ENCODE measurements around the gene MTMR11.
"Not testable (repeated sequence)": the region's sequence is repeated elsewhere in the genome, so short reads cannot be mapped to it uniquely, and the experiment has no call there.

The MTMR11 gene, protein sequence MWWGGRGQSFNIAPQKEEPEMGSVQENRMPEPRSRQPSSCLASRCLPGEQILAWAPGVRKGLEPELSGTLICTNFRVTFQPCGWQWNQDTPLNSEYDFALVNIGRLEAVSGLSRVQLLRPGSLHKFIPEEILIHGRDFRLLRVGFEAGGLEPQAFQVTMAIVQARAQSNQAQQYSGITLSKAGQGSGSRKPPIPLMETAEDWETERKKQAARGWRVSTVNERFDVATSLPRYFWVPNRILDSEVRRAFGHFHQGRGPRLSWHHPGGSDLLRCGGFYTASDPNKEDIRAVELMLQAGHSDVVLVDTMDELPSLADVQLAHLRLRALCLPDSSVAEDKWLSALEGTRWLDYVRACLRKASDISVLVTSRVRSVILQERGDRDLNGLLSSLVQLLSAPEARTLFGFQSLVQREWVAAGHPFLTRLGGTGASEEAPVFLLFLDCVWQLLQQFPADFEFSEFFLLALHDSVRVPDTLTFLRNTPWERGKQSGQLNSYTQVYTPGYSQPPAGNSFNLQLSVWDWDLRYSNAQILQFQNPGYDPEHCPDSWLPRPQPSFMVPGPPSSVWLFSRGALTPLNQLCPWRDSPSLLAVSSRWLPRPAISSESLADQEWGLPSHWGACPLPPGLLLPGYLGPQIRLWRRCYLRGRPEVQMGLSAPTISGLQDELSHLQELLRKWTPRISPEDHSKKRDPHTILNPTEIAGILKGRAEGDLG

DNA sequence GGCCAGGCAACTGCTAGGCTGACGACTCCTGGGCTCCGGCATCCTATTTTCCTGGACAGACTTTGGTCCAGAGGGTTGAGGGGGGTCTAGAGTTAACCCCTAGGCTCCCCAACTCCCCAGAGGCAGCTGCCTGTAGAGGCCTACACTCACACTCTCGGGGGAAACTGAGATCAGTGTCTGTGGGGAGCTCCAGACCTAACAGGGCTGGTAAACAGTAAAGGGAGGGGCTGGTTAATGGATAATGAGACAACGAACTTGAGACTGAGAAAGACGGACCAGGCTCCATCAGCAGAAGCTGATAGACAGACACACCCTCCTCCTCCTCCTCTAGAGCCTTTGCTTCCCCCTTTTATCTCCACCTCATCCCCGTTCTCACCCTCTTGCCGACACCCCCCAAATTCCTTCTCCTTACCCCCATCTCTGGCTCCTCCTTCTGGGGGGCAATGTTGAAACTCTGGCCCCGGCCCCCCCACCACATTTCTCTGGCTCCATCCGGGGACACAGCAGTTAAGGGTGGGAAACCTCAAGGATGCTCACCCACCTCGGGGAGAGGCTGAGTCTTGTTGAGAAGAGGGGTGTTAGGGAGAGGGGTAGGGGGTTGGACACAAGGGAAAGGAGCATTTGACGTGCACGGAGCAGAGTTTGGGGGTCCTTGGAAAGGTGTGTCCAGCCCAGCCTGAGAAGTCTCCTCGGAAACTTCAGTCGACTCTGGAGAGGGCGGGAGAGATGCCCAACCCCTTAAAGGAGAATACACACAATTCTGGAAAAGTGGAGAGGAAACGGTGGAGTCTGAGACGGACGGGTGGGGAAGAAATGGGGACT, at the start of gene MTMR11:
MTMR11 (minus strand) TSS at position 710 of the 822 bp plus-strand sequence; CDS start at position 478, 232 bp downstream.
- DNase-seq: no peak

DNA sequence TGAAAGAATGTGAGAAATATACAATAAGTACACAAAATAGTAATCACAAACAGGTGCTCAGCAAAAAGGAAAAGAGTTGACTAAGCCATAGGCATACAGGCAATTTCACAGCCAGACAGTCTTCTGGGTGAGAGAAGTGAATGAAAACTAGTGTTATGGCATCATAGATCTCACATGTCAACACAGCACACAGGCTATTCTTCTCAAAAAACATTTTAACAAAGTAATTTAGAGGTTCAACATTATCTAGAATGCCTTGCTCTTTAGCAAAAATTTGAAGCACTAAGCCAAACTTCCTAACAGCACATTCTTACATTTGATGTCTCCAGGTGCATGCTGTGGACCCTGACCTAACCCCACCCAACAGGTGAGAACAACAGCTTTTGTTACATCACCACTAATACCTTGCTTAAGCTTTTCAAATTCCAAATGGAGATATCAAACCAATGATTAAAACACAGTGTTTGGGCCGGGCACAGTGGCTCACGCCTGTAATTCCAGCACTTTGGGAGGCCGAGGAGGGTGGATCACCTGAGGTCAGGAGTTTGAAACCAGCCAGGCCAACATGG, 43.4 kb upstream of the MTMR11 start:
- DNase-seq: no peak

DNA sequence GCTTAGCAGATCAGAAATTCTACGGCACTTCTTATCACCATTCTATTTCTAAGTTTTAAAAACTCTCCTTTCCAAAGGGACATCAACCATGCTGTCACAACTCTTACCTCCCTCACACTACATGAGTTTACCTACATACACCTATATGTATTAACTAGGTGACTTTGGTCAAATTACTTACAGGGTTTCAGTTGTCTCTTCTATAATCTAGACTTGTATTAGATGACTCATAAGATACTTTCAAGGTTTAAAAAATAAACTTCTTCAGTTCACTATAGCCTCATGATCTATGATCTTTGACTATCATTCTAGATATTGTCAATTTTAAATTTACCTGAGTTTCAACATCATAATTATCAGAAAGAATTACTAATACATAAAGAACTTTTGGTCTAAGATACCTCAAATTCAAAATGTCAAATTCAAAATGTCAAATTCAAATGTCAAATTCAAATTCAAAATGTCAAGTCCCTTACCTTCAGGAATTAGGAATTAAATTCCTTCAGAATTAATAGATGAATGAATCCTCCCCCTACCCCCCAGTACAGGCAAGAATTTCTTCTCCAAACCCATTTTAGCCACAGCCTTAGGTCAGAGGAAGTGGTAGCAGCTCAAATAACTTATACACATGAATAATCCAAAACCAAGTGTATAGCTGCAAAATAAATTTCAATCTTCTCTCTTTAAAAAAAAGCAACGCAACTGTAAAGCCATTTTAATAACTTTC, 42.7 kb upstream of the MTMR11 start:
- no peak for DNase-seq

DNA sequence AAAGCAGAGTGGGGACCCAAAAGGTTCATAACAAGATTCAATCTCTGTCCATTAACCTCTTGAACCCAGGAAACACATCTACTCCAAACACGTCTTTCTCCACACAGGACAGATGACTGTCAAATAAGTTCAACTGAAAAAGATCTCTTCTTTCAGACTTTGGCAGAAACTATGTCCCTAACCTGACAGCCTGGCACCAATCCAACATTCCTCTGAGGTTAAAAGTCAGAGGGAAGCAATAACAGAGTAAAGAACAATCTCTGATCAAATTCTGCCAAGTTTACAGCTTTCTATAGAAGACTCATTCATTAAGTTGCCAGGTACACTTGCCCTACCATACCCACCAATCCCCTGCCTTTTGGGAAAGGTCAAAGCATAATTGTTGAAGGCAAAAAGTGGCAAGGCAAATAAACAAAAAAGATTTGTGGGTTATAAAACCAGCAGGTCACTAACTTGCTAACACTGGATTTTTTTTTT, 41.9 kb upstream of the MTMR11 start:
- DNase-seq: no peak

DNA sequence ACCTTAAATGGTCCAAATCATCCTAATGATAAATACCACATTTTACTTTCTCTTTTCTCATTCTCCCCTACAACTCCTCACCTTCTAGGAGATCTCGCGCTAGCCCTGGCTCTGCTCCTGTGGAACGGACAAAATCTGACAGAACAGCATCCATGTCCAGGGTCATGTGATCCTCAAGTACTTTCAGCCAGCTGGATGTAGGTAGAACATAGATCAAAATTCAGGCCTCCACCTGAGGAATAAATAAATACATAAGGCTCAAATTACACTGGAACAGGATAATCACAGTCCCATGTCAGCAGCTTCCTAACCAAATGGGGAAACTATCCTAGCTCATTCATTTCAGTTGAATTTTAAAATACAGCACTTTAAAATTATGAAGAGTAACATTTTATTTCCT, 40.7 kb upstream of the MTMR11 start:
- peak; percentile 87 for DNase-seq

DNA sequence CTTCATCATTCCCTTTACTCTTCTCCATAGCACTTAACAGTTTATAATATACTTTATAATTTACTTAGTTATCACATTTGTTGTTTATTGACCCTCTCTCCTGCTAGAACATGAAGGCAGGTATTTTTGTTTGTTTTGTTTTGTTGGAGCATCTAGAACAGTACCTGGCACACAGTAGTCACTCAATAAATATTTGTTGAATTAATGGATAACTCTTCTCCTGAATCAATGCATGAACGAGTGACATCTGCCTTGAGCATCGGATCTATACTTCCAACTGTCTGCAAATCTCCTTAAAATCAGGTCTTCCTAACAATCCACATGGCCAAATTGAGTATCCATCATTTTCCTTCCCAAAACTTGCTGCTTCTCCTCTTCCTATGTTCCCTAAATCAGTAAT, 35.9 kb upstream of the MTMR11 start:
- no peak for DNase-seq

DNA sequence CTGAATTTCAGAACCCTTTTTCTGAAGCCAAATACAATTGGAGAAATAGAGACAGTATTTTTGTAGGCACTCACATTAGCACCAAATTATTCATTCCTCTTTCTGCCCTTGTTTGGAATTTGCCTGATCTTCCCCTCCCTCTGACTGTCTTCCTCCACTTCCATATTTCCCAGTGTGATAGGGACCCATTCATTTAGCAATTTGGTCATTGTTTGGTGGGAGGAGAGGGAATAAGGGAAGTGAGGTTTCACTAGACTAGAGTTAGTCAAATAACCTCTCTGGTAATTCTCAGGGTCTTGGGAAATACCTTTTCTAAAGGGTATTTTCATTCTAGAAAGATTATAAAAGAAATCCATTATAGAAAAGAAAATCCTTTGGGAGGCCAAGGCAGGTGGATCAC, 31.0 kb upstream of the MTMR11 start:
- no peak for DNase-seq

DNA sequence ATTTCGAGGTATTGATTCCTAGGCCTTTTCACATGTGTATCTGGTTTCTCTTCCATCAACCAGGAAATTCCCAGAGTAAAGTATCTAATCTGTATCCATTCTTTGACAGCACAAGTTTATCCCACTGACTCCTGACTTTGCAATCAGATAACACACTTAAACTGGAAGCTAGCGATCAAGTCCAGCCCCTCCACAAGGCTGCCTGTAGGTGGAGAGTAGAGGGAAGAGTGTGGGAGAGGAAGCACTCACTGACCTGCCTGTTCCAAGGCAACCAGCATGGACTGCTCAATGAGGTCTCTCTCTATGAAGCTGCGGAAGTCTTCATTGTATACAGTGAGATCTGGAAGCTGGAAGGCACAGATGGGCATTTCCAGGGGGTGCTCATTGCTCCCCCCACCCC, 30.4 kb upstream of the MTMR11 start:
- no peak for DNase-seq

DNA sequence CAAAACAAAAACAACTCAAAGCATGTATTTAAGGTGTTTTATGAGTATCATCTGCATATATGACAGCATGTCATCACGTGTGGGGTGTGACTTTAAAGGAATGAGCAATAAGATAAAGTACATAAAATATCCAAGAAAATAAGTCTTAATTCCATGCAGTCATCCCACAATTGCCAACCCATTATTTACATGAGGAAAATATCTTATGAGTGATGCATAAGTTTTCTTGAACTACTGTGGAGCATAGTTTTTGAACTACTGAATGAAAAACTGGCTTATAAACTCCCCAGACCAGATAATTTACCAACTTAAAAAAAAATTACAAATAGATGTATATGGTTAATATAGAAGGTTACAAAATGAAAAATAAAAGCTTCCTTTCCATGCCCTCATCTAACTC, 29.7 kb upstream of the MTMR11 start:
- no peak for DNase-seq

DNA sequence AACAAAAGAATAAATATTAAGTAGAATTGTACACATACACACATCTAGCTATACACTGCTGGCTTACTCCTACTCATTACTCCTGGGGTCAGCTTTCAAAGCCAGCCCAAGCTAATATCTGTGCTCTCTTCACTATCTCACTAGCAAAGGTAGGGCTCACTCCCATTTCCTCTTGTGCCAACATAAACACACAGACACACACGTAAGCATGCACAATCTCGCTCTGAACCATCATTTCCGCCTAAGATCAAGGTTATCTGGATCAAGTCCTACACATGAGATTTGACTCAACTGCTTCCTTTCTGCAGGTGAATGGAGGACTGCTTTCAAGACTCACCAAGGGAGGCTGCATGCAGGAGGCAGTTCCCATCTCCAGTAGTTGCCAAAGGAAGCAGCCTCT, 28.8 kb upstream of the MTMR11 start:
- DNase-seq: no peak

DNA sequence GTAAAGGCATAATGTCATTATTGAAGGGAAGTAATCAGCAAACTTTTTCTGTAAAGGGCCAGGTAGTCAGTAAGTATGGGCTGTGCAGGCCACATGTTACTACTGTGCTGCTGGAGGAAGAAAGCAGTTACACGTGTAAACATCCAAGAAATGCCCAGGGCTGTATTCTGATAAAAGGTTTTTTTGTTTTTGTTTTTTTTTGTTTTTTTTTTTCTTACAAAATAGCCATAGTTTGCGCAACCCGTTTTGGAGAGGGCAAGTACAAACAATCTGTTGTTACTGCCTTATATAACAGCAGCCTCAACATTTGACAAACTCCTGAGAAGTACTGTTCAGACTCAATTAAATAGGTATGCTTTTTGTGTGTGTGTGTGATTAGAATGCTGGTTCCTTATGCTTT, 26.7 kb upstream of the MTMR11 start:
- DNase-seq: no peak

DNA sequence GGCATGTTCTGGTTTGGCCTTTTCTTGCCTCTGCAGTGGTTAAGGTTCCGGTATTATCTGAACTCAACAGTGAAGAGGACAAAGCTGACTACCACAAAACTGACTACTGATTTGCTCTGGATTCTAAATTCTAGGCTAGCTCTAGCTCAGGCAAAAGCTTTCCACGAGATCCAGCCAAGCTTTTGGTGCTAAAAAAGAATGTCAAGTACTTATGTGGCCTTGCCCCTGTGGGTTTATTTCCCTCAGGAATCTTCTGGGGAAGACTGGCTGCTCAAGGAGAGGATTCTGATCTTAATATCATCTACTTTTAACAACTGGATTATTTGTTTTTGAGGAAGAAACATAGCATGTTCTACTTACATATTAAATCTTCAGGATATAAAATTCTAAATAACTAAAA, 26.1 kb upstream of the MTMR11 start:
- DNase-seq: no peak

DNA sequence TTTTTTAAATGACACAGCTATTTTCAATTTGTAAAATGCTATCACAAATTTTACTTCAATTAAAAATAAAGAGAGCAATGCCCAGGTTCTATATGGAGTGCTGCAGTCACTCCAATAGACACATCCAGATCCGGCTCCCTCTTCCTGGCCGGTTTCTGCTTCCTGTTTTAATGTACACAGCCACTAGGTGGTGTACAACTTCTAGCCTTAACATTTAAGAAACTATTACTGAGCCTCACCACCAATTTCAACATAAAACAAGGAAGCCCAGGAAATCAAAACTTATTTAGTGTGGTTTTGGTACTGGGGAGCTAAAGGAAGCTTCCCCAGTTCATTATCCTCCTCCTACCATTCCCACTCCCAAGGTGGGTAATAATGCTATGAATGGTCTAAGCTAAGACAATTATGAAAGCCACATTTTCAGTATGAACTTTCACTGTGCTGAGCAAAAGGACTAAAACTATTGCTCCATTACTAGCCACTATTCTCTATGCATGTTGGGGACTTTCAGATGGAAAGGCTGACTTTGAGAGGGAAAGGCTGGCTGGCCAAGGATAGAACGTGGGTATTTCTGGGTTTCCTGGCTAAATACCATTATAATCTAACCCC, 25.5 kb upstream of the MTMR11 start:
- peak; percentile 56 for DNase-seq

DNA sequence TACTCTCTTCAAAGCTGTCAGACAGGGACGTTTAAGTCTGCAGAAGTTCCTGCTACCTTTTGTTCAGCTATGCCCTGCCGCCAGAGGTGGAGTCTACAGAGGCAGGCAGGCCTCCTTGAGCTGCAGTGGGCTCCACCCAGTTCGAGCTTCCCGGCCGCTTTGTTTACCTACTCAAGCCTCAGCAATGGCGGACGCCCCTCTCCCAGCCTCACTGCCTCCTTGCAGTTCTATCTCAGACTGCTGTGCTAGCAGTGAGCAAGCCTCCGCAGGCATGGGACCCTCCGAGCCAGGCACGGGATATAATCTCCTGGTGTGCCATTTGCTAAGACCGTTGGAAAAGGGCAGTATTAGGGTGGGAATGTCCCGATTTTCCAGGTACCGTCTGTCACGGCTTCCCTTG, 20.9 kb upstream of the MTMR11 start:
- DNase-seq: not testable (repeated sequence)

DNA sequence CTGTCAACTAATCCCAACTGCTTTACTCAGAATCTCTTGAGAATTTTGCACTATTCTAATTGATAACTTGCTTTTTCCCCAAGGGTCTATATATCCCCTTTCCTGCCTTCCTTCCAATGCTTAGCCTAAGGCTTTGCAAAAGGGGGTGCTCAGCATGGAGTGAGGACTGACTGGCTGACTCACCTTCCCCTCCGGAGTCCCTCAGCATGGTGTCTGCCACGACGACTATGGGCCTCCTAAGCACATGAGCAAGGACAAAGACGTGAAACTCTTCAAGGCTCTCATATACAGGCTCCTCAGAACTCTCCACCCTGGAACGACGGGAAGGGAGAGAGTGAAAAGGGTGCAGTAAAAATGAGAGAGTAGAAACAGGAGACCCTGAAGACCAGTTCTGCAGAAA, 13.2 kb upstream of the MTMR11 start:
- no peak for DNase-seq

DNA sequence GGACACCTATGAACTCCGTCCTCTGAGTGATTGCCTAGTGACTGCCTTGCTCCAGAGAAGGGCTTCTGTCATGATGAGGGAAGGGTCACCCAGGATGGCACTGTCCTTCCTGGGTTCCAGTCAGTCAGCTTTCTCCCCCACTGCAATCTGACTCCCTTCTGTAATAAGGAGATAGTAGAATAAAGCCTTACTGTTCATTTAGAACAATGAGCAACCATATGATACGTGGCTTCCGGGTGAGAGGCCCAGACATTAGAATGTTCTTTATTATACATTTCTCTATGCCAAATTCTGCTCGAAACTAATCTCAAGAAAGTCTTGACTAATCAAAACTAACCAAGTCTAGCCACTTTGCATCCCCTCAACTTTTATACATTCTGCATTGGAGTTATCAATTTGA, 8.5 kb upstream of the MTMR11 start:
- DNase-seq: no peak

DNA sequence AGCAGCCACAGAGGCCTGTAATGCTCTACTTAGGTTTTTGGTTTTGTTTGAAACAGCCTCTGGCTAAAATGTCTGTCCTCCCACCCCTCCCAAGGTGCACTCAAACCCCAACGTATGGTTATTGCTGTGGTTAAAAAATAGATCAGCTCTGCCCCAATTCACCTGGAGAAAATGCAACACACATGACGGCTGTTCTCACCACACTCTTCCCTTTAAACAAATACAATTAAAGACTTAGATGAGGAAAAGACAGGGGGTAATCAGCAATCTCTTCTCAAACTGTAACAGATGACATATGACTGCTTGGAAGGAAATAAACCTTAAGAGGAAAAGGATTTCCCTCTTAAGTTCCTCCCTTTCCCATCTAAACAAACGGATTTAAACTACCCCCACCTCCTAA, 6.2 kb upstream of the MTMR11 start:
- no peak for DNase-seq

DNA sequence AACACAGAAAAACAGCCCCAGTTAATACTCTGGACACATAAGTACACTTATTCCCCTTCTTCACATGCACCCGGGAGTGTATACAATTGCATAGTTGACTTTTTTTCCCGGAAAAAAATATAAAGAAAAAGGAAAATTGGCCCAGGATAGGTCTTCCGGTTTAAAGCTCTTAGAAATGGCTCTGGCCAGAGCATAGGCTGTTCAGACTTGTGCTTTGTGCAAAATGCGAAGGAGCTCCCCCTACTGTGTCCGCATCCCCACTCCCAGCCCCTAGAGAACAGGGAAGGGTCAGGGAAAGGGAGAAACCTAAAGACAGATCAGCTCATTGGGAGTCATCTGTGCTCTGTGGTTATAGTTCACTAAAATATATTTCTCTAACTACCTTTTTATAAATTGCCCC, 5.5 kb upstream of the MTMR11 start:
- no peak for DNase-seq

DNA sequence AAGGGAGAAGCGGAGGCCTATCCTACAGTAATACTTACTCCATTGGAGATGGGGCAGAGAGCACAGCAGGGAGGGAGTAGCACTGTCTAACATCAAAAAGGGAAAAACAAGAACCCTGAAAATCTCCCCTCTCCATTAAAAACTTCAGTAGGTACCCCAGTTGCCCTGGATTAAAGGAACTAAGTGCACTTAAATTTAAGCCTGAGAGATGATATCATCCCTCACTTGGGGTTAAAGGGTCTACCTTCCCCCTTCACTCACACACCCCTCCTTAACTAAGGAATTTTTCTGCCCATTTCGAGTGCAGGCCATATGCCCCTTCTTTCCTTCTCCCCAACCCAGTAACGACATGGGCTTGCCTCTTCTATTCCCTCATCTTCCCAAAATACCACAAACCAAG, 3.7 kb upstream of the MTMR11 start:
- no peak for DNase-seq

DNA sequence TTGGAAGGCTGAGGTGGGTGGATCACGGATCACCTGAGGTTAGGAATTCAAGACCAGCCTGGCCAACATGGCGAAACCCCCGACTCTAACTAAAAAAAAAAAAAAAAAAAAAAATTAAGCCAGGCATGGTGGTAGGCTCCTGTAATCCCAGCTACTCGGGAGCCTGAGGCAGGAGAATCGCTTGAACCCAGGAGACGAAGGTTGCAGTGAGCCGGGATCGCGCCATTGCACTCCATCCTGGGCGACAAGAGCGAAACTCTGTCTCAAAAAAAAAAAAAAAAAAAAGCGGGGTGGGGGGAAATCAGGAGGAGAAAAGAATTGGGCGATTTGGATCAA, 2.0 kb upstream of the MTMR11 start:
- not testable (repeated sequence) for DNase-seq

DNA sequence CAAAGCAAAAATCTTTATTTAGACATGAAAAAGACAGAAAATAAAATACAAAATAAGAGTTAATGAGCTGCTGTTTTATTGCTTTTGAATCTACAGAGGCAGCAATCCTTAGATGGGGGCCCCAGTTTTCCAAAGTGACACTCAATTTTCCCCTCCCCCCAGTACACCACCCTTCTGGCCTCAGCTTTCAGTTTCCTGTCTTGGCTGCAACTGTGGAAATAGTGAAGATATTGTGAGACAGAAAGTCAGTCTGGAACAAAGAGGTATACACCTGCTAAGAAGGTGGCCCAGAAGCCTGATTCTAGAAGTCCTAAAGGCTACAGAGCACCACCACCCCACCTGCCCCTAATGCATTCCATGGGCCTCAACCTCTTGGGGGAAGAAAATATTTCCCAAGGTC, 1.1 kb upstream of the MTMR11 start:
- no peak for DNase-seq

All from NCI-H2171 treated with DMSO at 0.1 percent for 48 hours (cell line).